HCT116 (cell line): Measurements from ENCODE around the gene XAF1. TPM values are rescaled to one million over a fixed set of nuclear protein-coding genes. Genes with fewer than 3 reads are reported as not detected.

Experiments
- ATAC-seq: fragments of 200-7000 bp; cut with Tn5 transposase; 2 replicates; pipeline ENCODE4 v1.9.1; 2020; ENCODE audit warnings: mild to moderate bottlenecking, moderate library complexity
- BruUV-seq: library from RNA; stranded (reverse); fragments of 400-500 nt; replicated peaks from 2 replicates; lab custom pipeline; 2021; lab: Mats Ljungman, UMichigan
- CTCF ChIA-PET: fragments of 300-600 bp; sonication (Branson Sonifier 250); formaldehyde crosslinking; loops from one replicate; lab custom pipeline; 2021; ENCODE audit warnings: antibody characterized with exemption; lab: Charles Lee
- POLR2A ChIA-PET: fragments of 300-600, 350-600 bp; sonication (Branson Sonifier 250); formaldehyde crosslinking; loops from one replicate; lab custom pipeline; 2021; ENCODE audit warnings: antibody characterized with exemption; lab: Charles Lee
- RAD21 ChIA-PET, 2 experiments: fragments of 300-600 bp; sonication (Branson Sonifier 250); formaldehyde crosslinking; loops; one replicate each; lab custom pipeline; 2023; ENCODE audit warnings: low total read pairs in 2 of 2; ENCODE audit not compliant: uncharacterized antibody in 2 of 2, unreplicated experiment in 2 of 2, low non-redundant PET in 1 of 2; lab: Charles Lee
- DNase-seq: peaks from one replicate; pipeline ENCODE4 v3.0.0-alpha.2; 2010; ENCODE audit warnings: low read depth, low spot score
- H2AFZ ChIP-seq: fragments of 200-600 bp; shearing (Covaris generic), sonication (generic); 2 replicates; pipeline ENCODE4 v1.6.1; 2017; ENCODE audit warnings: low read depth, mixed run types, mixed read lengths, antibody characterized with exemption, low read length; ENCODE audit not compliant: poor library complexity, severe bottlenecking
- H3K27ac ChIP-seq: 2 replicates; pipeline ENCODE4 v1.5.1; 2012; ENCODE audit warnings: low read depth, low read length
- H3K27me3 ChIP-seq: fragments of 200-600 bp; sonication (generic); 2 replicates; pipeline ENCODE4 v1.6.1; 2016; ENCODE audit warnings: mixed run types, low read length, mixed read lengths; ENCODE audit not compliant: insufficient read depth
- H3K36me3 ChIP-seq, 2 experiments: fragments of 200-500 bp in 1 of 2; fragments of 200-600 bp in 1 of 2; sonication (Bioruptor generic) in 1 of 2; sonication (generic) in 1 of 2; 2 replicates each; pipeline versions ENCODE4 v1.5.1 to v1.6.1; 2014 to 2016; ENCODE audit warnings: low read length in 2 of 2, inconsistent platforms in 1 of 2, mixed read lengths in 1 of 2, mixed run types in 1 of 2; ENCODE audit not compliant: insufficient read depth in 2 of 2, control insufficient read depth in 1 of 2
- H3K4me1 ChIP-seq, 2 experiments: fragments of 200-600 bp in 1 of 2; sonication (generic) in 1 of 2; 2 replicates each; pipeline versions ENCODE4 v1.5.1 to v1.6.1; 2012 to 2017; ENCODE audit warnings: low read length in 2 of 2, inconsistent platforms in 1 of 2, mild to moderate bottlenecking in 1 of 2, mixed read lengths in 1 of 2, mixed run types in 1 of 2, moderate library complexity in 1 of 2; ENCODE audit not compliant: insufficient read depth in 2 of 2, control insufficient read depth in 1 of 2
- H3K4me2 ChIP-seq: fragments of 200-600 bp; sonication (generic); 2 replicates; pipeline ENCODE4 v1.6.1; 2017; ENCODE audit warnings: mixed run types, low read length, mixed read lengths
- H3K4me3 ChIP-seq, 2 experiments: fragments of 200-600 bp in 1 of 2; sonication (generic) in 1 of 2; replicated peaks in 1 of 2; 2 replicates each; pipeline ENCODE4 v1.5.1; 2011 to 2016; ENCODE audit warnings: low read length in 2 of 2, control low read depth in 1 of 2, low read depth in 1 of 2, mild to moderate bottlenecking in 1 of 2, mixed read lengths in 1 of 2, mixed run types in 1 of 2
- H3K79me2 ChIP-seq: fragments of 200-600 bp; sonication (generic); 2 replicates; pipeline ENCODE4 v1.6.1; 2017; ENCODE audit warnings: mild to moderate bottlenecking, mixed run types, low read length, moderate library complexity, mixed read lengths; ENCODE audit not compliant: insufficient read depth
- H3K9ac ChIP-seq: fragments of 200-600 bp; sonication (generic); 2 replicates; pipeline ENCODE4 v1.6.1; 2016; ENCODE audit warnings: low read length, mixed read lengths
- H3K9me2 ChIP-seq: fragments of 200-600 bp; sonication (generic), shearing (Covaris generic); 2 replicates; pipeline ENCODE4 v1.6.1; 2017; ENCODE audit warnings: mixed run types, mild to moderate bottlenecking, moderate library complexity; ENCODE audit not compliant: insufficient read depth
- H3K9me3 ChIP-seq, 2 experiments: fragments of 200-500 bp in 1 of 2; fragments of 200-600 bp in 1 of 2; sonication (Bioruptor generic) in 1 of 2; sonication (generic) in 1 of 2; 2 replicates each; pipeline ENCODE4 v1.6.1; 2014 to 2017; ENCODE audit warnings: low read length in 2 of 2, mixed read lengths in 2 of 2, inconsistent platforms in 1 of 2, low read depth in 1 of 2, mild to moderate bottlenecking in 1 of 2, mixed run types in 1 of 2, moderate library complexity in 1 of 2; ENCODE audit not compliant: control insufficient read depth in 1 of 2, insufficient read depth in 1 of 2
- H4K20me1 ChIP-seq: fragments of 200-600 bp; sonication (generic), shearing (Covaris generic); 2 replicates; pipeline ENCODE4 v1.6.1; 2017; ENCODE audit warnings: mixed run types, mild to moderate bottlenecking, moderate library complexity; ENCODE audit not compliant: insufficient read depth
- CBX3 ChIP-seq: IDR thresholded peaks from 2 replicates; pipeline ENCODE4 v1.6.1; 2012; ENCODE audit warnings: low read depth
- CEBPB ChIP-seq: IDR thresholded peaks from 2 replicates; pipeline ENCODE4 v1.6.1; 2012; ENCODE audit warnings: low read depth
- ELF1 ChIP-seq: IDR thresholded peaks from 2 replicates; pipeline ENCODE4 v1.6.1; 2012; ENCODE audit warnings: low read depth, borderline replicate concordance
- FOSL1 ChIP-seq: IDR thresholded peaks from 2 replicates; pipeline ENCODE4 v1.6.1; 2012; ENCODE audit warnings: low read depth
- JUND ChIP-seq: IDR thresholded peaks from 2 replicates; pipeline ENCODE4 v1.6.1; 2012
- POLR2A ChIP-seq: IDR thresholded peaks from 2 replicates; pipeline ENCODE4 v1.7.0; 2011; ENCODE audit warnings: borderline replicate concordance; ENCODE audit not compliant: insufficient read depth, insufficient read length; ENCODE audit errors: extremely low read depth
- RAD21 ChIP-seq: IDR thresholded peaks from 2 replicates; pipeline ENCODE4 v1.6.1; 2012; ENCODE audit warnings: low read depth, mild to moderate bottlenecking
- SIN3A ChIP-seq: IDR thresholded peaks from 2 replicates; pipeline ENCODE4 v1.6.1; 2012; ENCODE audit warnings: low read depth
- SP1 ChIP-seq: IDR thresholded peaks from 2 replicates; pipeline ENCODE4 v1.6.1; 2012; ENCODE audit warnings: low read depth
- YY1 ChIP-seq: IDR thresholded peaks from 2 replicates; pipeline ENCODE4 v1.6.1; 2011; ENCODE audit warnings: low read length, low read depth, moderate library complexity, mild to moderate bottlenecking; ENCODE audit not compliant: insufficient replicate concordance; ENCODE audit errors: extremely low read depth
- ZNF274 ChIP-seq: fragments of 200-500 bp; sonication (Bioruptor generic); IDR thresholded peaks from 2 replicates; pipeline ENCODE4 v1.6.1; 2014; ENCODE audit warnings: mild to moderate bottlenecking, low read depth, low read length, inconsistent platforms
- intact Hi-C: fragments of 100-400 bp; cut with micrococcal nuclease; formaldehyde crosslinking; loops from 2 replicates; pipeline ENCODE4 v1.10.0; 2022
- total RNA-seq: library from RNA; stranded (reverse); gene quantifications from one replicate; pipeline ENCODE4 v1.2.1, GENCODE V29; 2021; ENCODE audit not compliant: unreplicated experiment
- TF ChIP-seq, protein P1 (sequence below), 3 experiments: fragments of 200-600 bp in 1 of 3; sonication (generic) in 1 of 3; IDR thresholded peaks in 2 of 3; conservative IDR thresholded peaks in 1 of 3; 2 replicates each; pipeline ENCODE4 v1.5.1; 2012 to 2017; ENCODE audit warnings: low read depth in 2 of 3, low read length in 2 of 3, antibody characterized with exemption in 1 of 3, borderline replicate concordance in 1 of 3, control low read depth in 1 of 3, mild to moderate bottlenecking in 1 of 3, mixed read lengths in 1 of 3, mixed run types in 1 of 3, moderate library complexity in 1 of 3; ENCODE audit not compliant: insufficient read depth in 1 of 3
- TF ChIP-seq, protein P2 (sequence below): IDR thresholded peaks from 2 replicates; pipeline ENCODE4 v1.6.1; 2012; ENCODE audit warnings: low read depth

The XAF1 gene
- total RNA-seq, 1 experiment from 2014 or later = 0.25 TPM

DNA sequence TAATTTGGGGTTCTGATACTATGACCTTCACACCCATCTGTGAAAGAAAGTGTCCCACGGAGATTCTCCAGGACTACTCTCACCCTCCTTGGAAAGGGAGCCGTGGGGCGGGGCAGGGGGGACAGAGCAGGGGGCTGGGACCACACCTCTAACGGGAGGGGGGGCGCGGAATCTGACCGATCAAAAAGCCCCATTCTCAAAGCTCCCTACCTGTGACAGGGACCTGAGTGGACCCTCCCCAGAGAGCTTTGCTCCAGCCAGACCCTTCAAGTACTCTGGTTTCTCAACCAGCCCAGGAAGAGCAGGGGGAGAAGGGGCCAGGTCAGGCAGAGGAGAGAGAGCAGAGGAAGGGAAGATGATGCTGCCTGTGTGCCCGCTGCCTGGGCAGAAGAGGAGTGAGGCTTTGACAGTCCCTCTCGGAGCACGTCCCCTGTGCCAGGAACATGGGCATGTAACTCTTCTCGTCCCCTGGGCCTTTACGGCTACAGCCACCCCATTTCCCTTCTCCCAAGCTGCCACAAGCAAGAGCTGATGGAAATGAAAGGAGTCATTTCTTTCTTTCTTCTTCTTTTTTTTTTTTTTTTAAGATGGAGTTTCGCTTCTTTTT, 682 bp downstream of the XAF1 start:
- BruUV-seq = no TSS peak
- Histone ChIP-seq H3K27me3 (no peaks in the 10 kb centered on the region), H2AFZ (no peak overlapping the region), H3K36me3 (no peaks in the 10 kb centered on the region), H3K9me2 (no peaks in the 10 kb centered on the region), H3K9me3 (no peaks in the 10 kb centered on the region), H3K4me3 (no peak overlapping the region), H4K20me1 (no peaks in the 10 kb centered on the region), H3K27ac (no peak overlapping the region), H3K9ac (no peak overlapping the region), H3K4me2 (no peak overlapping the region), H3K4me1 (no peaks in the 10 kb centered on the region), H3K79me2 (no peaks in the 10 kb centered on the region)
- TF ChIP-seq, protein P1, sequence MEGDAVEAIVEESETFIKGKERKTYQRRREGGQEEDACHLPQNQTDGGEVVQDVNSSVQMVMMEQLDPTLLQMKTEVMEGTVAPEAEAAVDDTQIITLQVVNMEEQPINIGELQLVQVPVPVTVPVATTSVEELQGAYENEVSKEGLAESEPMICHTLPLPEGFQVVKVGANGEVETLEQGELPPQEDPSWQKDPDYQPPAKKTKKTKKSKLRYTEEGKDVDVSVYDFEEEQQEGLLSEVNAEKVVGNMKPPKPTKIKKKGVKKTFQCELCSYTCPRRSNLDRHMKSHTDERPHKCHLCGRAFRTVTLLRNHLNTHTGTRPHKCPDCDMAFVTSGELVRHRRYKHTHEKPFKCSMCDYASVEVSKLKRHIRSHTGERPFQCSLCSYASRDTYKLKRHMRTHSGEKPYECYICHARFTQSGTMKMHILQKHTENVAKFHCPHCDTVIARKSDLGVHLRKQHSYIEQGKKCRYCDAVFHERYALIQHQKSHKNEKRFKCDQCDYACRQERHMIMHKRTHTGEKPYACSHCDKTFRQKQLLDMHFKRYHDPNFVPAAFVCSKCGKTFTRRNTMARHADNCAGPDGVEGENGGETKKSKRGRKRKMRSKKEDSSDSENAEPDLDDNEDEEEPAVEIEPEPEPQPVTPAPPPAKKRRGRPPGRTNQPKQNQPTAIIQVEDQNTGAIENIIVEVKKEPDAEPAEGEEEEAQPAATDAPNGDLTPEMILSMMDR (IDR thresholded peaks at IDR 0.05 in 2 of 3, conservative IDR thresholded peaks at IDR 0.05 in 1 of 3; ENCODE audit: borderline replicate concordance in 1 of 3, insufficient read depth in 1 of 3, low read depth in 2 of 3, low read length in 2 of 3) = no peak
- TF ChIP-seq SP1 = no peak
- intact Hi-C loops = no loop called here
- ATAC-seq (no peak), DNase-seq (no peak)
- RAD21 ChIA-PET = no interaction called here
- CTCF ChIA-PET = no interaction called here
- POLR2A ChIA-PET = no interaction called here

DNA sequence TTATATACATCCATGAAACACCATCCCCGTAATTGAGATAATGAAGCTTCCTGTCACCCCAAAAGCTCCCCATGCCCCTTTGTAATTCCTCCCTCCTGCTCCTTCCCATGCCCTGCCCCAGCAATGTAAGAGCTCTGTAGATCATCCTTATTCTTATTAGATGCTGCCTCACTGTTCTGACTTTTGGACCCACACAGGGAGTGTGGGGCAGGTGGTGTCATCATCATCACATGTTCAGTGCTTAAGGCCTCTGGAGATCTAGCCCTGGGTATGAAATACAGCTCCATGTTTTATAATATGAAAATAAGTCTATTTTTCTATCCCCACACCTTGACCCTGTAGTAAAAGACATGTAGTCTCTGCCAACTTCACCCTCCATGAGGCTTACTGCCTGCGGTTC, 1.9 kb downstream of the XAF1 start:
- Histone ChIP-seq H3K9ac (no peak overlapping the region), H3K4me2 (no peak overlapping the region), H3K9me3 (no peaks in the 10 kb centered on the region), H3K4me1 (no peaks in the 10 kb centered on the region), H3K27me3 (no peaks in the 10 kb centered on the region), H3K27ac (no peak overlapping the region), H2AFZ (no peak overlapping the region), H4K20me1 (no peaks in the 10 kb centered on the region), H3K79me2 (no peaks in the 10 kb centered on the region), H3K4me3 (no peak overlapping the region), H3K9me2 (no peaks in the 10 kb centered on the region), H3K36me3 (no peaks in the 10 kb centered on the region)
- ChIA-PET RAD21 (no interaction called here), CTCF (no interaction called here), POLR2A (no interaction called here)
- no peak for DNase-seq
- intact Hi-C loops = no loop called here
- no peak for ATAC-seq
- BruUV-seq = no TSS peak
- TF ChIP-seq, protein P2, sequence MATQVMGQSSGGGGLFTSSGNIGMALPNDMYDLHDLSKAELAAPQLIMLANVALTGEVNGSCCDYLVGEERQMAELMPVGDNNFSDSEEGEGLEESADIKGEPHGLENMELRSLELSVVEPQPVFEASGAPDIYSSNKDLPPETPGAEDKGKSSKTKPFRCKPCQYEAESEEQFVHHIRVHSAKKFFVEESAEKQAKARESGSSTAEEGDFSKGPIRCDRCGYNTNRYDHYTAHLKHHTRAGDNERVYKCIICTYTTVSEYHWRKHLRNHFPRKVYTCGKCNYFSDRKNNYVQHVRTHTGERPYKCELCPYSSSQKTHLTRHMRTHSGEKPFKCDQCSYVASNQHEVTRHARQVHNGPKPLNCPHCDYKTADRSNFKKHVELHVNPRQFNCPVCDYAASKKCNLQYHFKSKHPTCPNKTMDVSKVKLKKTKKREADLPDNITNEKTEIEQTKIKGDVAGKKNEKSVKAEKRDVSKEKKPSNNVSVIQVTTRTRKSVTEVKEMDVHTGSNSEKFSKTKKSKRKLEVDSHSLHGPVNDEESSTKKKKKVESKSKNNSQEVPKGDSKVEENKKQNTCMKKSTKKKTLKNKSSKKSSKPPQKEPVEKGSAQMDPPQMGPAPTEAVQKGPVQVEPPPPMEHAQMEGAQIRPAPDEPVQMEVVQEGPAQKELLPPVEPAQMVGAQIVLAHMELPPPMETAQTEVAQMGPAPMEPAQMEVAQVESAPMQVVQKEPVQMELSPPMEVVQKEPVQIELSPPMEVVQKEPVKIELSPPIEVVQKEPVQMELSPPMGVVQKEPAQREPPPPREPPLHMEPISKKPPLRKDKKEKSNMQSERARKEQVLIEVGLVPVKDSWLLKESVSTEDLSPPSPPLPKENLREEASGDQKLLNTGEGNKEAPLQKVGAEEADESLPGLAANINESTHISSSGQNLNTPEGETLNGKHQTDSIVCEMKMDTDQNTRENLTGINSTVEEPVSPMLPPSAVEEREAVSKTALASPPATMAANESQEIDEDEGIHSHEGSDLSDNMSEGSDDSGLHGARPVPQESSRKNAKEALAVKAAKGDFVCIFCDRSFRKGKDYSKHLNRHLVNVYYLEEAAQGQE = no peak
- TF ChIP-seq ZNF274 (no peak), YY1 (no peak), SP1 (no peak), RAD21 (no peak), JUND (no peak), ELF1 (no peak), CEBPB (no peak), FOSL1 (no peak), SIN3A (no peak), CBX3 (no peak), POLR2A (no peak)
